ENCODE data around the gene VPS26A.
"Not testable (repeated sequence)": the region's sequence is repeated elsewhere in the genome, so short reads cannot be mapped to it uniquely, and the experiment has no call there.

The VPS26A gene

GRCh38 chr10:69175326-69175725 lies 51.3 kb downstream of the VPS26A start:
- DNase-seq (ENCODE audit: low read depth in 2 of 2, low spot score in 1 of 2): not testable (repeated sequence)

- no peak for DNase-seq (ENCODE audit: low read depth in 2 of 2, low spot score in 1 of 2)
These were observed 52.8 kb downstream of the VPS26A start for GRCh38 chr10:69176823-69177222.

GRCh38 chr10:69179089-69179742 lies 55.2 kb downstream of the VPS26A start:
- DNase-seq (ENCODE audit: low read depth in 2 of 2, low spot score in 1 of 2): no peak

GRCh38 chr10:69179743-69180524 lies 56.0 kb downstream of the VPS26A start, which contains the start of gene SUPV3L1:
Gene SUPV3L1, plus strand, starts transcription at chr10:69180234. Its CDS starts 58 bp downstream, at chr10:69180292.
- peak; percentile 67 to 69 for DNase-seq (ENCODE audit: low read depth in 2 of 2, low spot score in 1 of 2)

GRCh38 chr10:69180525-69181204 lies 56.7 kb downstream of the VPS26A start:
- DNase-seq (ENCODE audit: low read depth in 2 of 2, low spot score in 1 of 2): no peak

- DNase-seq (ENCODE audit: low read depth in 2 of 2, low spot score in 1 of 2): no peak
These were observed 57.5 kb downstream of the VPS26A start for GRCh38 chr10:69181433-69181832.

- DNase-seq (ENCODE audit: low read depth in 2 of 2, low spot score in 1 of 2): no peak
These were observed 58.0 kb downstream of the VPS26A start for GRCh38 chr10:69182005-69182404.

- no peak for DNase-seq (ENCODE audit: low read depth in 2 of 2, low spot score in 1 of 2)
These were observed 62.5 kb downstream of the VPS26A start for GRCh38 chr10:69186524-69186923.

GRCh38 chr10:69201045-69201444 lies 77.1 kb downstream of the VPS26A start:
- no peak for DNase-seq (ENCODE audit: low read depth in 2 of 2, low spot score in 1 of 2)

- DNase-seq (ENCODE audit: low read depth in 2 of 2, low spot score in 1 of 2): no peak
These were observed 78.4 kb downstream of the VPS26A start for GRCh38 chr10:69202332-69202731.

- no peak for DNase-seq (ENCODE audit: low read depth in 2 of 2, low spot score in 1 of 2)
These were observed 84.8 kb downstream of the VPS26A start for GRCh38 chr10:69208761-69209160.

- no peak for DNase-seq (ENCODE audit: low read depth in 2 of 2, low spot score in 1 of 2)
These were observed 86.0 kb downstream of the VPS26A start for GRCh38 chr10:69209787-69210484.

GRCh38 chr10:69211104-69211503 lies 87.1 kb downstream of the VPS26A start:
- no peak for DNase-seq (ENCODE audit: low read depth in 2 of 2, low spot score in 1 of 2)

- no peak for DNase-seq (ENCODE audit: low read depth in 2 of 2, low spot score in 1 of 2)
These were observed 87.5 kb downstream of the VPS26A start for GRCh38 chr10:69211524-69211923.

- no peak for DNase-seq (ENCODE audit: low read depth in 2 of 2, low spot score in 1 of 2)
These were observed 89.8 kb downstream of the VPS26A start for GRCh38 chr10:69213591-69214311.

- no peak for DNase-seq (ENCODE audit: low read depth in 2 of 2, low spot score in 1 of 2)
These were observed 90.7 kb downstream of the VPS26A start for GRCh38 chr10:69214666-69215131.

- no peak for DNase-seq (ENCODE audit: low read depth in 2 of 2, low spot score in 1 of 2)
These were observed 91.6 kb downstream of the VPS26A start for GRCh38 chr10:69215405-69216171.

- no peak for DNase-seq (ENCODE audit: low read depth in 2 of 2, low spot score in 1 of 2)
These were observed 92.7 kb downstream of the VPS26A start for GRCh38 chr10:69216577-69217118.

- DNase-seq (ENCODE audit: low read depth in 2 of 2, low spot score in 1 of 2): no peak
These were observed 93.3 kb downstream of the VPS26A start for GRCh38 chr10:69217119-69217754.
